ENCODE measurements around the gene ANGPTL8.

ANGPTL8 gene

DNA sequence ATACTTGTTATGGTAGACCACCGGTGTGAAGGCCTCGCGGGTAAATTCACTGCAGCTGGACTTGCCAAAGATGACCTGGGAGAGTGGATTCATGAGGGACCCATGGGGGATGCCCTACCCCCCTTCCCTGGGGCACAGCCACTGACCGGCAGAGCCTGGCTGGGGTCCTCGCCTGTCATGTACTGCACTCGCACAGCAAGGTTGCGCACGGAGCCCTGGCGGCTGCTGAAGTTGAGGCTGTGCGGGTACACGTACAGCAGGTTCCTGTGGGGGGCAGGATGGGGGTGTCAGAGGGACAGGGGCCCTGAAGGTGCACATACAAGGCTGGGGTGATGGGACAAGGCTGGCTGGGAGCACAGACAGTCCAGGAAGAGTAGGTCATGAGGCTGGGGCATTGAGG lies 1.4 kb upstream of the ANGPTL8 start:
- no peak for DNase-seq

DNA sequence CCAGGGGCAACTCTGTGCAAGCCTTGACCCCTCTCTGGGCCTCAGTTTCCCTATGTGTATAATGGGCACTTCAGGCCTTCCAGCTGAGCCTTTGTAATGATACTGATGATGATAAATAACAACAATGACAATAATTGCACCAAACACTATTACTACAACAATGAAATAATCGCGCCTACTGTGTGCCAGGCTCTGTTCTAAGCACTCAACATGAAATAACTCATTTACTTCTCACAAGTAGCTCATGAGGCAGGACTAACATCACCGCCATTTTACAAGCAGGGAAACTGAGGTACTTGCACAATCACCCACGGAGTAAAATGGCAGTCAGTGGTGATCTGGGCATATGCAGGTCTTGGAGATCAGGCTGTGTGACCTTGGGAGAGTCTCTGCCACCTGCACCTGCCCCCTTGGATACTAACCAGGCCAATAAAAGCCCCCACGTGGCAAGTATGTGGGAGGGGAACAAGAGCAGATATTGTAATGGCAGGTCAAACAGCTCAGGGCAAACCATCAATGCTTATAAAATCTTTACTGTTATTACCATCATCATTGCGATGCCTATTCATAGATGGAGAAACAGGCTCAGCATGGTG lies 540 bp upstream of the ANGPTL8 start:
- no peak for DNase-seq

DNA sequence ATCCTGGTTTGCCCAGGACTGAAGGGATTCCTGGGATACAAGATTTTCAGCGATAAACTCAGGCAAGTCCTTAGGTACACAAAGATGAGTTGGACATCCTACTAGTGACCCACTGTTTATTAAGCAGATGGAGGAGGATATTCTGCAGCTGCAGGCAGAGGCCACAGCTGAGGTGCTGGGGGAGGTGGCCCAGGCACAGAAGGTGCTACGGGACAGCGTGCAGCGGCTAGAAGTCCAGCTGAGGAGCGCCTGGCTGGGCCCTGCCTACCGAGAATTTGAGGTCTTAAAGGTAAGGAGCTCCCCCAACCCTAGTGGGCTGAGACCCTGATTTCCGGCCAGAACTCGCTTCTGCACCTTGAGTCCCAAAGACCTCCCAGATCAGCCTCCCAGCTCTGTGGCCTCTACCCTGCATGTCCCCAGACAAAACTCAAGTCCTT lies 607 bp downstream of the ANGPTL8 start:
- no peak for DNase-seq

DNA sequence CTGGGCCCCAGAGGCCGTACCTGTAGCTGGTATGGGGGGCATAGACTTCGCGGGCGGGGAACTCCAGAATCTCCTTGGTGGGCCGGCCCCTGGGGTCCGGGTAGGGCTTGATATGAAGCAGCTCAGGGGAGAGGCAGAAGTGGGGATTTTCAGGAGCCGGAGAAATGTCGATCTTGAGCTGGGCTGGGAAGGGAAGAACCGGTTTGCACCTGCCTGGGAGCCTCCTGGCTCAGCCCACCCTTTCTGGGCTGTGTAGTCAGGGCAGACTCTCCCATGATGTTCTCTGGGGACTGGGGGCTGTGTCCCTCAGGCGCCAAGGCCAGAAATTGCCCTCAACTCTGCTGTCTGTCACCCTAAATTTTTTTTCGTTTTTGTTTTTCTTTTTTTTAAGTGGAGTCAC lies 2.6 kb downstream of the ANGPTL8 start:
- no peak for DNase-seq

- DNase-seq: peak; percentile 89
Measured at GRCh38 chr19:11242864-11243797, 3.7 kb downstream of the ANGPTL8 start.

- DNase-seq: no peak
Measured at GRCh38 chr19:11243798-11244169, 4.4 kb downstream of the ANGPTL8 start.

- DNase-seq: no peak
Measured at GRCh38 chr19:11244846-11245589, 5.6 kb downstream of the ANGPTL8 start.

DNA sequence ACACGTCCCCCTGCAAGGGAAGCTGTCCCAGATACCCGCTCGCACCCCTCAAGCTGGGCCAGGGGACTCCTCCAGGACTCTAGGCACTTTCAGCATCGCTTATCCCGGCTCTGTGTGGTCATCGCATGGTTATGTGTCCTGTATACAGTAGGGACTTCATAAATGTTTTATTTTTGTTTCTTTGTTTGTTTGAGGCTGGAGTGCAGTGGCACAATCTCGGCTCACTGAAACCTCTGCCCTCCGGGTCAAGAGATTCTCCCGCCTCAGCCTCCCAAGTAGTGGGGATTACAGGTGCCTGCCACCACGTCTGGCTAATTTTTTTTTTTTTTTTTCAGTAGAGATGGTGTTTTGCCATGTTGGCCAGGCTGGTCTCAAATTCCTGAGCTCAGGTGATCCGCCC lies 7.5 kb downstream of the ANGPTL8 start:
- DNase-seq: no peak

GRCh38 chr19:11247391-11247790 lies 8.0 kb downstream of the ANGPTL8 start:
- no peak for DNase-seq

DNA sequence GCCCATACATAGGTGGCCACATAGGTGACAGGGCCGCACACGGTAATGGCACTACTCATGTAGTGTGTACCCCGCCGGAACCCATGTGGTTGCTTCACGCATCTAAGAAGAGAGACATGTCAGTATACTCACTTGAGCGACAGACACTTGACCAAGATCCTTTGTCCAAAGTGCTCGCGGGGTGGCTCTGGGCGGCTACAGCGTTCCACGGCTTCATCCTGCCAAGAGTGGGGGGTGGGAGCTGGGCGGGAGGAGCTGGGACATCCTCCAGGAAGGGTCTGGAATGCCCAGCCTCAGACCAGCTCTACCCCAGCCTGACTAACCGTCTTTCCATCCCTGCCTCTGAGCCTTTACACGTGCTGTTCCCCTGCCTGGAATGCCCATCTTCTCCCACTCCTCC lies 8.5 kb downstream of the ANGPTL8 start:
- DNase-seq: no peak

GRCh38 chr19:11248852-11249251 lies 9.4 kb downstream of the ANGPTL8 start:
- DNase-seq: no peak

GRCh38 chr19:11251217-11251616 lies 11.8 kb downstream of the ANGPTL8 start:
- DNase-seq: no peak

DNA sequence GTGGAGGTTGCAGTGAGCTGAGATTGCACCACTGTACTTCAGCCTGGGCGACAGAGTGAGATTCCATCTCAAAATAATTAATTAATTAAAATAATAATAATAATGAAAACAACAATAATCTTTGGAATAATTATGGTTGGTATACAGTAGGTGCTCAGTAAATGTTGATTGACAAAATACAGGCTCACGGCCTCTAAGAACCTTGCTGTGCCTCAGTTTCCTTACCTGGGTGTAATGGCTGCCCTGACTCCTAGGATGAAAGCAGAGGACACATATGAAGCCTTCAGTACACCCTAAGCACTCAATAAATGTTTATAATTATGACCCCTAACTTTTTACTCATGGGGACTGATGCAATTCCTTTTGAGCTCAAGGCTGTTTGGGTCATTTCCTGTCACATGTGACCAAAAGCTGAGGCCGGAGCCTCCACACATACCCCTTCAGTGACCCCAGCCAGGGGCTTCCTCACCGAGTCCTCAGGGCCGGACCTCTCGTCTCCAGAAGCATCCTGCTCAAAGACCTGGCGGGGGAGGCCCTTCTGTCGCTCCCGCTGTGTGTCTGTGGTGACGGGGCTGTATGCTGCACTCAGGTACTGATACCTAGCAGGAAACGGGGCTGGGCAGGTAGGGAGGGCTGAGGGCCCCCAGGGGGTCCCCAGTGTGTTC lies 12.4 kb downstream of the ANGPTL8 start:
- no peak for DNase-seq

- no peak for DNase-seq
Measured at GRCh38 chr19:11252665-11253355, 13.4 kb downstream of the ANGPTL8 start.

DNA sequence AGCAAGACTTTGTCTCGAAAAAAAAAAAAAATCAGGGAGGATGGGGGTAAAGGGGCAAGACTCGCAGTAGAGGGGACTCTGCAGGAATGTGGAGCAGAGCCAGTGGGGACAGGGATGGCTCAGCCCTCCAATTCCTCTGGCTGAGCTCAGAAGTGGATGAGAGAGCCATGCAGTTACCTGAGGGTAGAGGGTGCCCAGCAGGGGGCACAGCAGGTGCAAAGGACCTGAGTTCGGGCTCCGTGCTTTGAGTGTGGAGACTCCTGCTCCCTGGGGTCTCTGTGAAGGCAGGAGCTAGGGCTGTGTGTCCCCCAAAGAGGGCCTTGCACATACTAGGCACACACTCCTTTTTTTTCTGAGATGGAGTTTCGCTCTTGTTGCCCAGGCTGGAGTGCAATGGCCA lies 15.2 kb downstream of the ANGPTL8 start:
- DNase-seq: no peak

DNA sequence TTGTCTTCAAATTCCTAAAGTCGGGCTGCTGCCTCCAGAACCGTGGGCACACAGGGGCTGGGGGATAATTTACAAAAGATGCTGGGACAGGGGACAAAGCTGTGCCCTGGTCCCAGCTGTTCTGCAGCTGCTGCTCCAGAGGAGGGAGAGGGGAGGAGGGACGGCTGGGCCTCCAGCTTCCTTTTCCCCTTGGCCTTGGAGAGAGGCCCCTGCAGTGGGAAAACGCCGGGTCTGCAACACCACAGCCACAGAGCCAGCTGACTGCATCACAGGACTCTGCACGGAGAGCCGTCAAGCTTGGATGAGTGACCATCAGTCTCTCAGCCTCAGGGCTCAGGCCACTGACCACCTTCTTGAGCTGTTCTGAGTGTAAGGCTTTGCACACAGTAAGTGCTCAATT lies 16.8 kb downstream of the ANGPTL8 start:
- DNase-seq: no peak

DNA sequence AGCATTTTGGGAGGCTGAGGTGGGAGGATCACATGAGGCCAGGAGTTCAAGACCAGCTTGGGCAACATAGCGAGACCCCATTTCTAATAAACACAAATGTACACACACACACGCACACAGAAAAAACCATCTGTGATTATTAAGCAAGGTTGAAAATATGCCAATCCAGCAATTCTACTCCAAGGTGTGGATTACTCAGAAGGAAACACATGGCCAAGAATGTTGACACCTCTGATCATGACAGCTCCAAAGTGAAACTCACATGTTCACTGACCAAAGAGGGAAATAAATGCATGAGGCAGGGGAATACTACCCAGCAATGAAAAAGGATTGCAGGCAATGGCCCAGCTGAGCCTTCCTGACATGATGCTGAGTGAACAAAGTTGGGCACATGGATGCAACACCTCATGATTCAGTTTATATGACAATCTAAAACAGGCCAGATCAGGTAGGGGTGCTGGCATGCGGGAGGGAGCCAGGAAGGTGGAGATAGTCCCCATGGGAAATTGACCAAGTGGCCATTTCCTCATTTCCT lies 18.5 kb downstream of the ANGPTL8 start:
- DNase-seq: no peak

- no peak for DNase-seq
Measured at GRCh38 chr19:11260996-11261395, 21.6 kb downstream of the ANGPTL8 start.

GRCh38 chr19:11261431-11261970 lies 22.1 kb downstream of the ANGPTL8 start:
- DNase-seq: no peak

DNA sequence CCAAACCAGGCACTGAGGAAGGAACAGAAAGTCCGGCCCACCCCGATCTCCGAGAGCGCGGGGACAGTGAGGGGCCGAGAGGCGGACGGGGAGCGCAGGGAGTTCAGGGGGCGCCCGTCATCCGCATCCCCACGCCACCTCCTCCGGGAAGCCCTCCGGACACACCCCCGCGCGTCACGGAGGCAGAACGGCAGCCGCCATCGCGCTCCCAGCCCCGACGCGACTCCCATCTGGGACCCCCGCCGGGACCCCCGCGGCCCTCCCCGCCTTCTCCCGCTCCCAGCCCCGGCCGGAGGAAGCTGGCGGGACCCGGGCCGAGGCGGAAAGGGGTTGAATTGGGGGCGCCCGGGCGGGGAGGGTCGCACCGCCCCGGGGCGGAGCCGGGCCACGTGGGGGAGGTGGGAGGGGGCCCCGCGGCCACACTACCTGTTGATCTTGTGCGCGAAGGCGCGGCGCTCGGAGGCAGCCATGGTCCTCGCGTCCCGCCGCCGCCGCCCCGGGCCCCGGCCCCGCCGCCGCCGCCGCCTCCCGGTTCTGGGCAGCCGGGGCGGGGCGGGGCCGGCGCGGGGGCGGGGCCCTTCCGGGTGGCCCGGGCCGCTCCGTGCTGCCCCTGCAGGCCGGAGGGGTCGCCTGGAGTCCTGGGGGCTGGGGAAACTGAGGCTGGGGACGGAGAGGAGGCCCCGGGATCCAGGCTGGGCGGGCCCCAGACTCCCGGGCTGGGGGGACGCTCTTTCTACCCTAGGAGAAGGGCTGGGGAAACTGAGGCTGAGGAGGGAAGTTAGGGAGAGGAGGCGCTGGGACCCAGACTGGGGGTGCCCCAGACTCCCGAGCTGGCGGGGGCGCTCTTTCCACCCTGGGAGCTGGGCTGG lies 22.8 kb downstream of the ANGPTL8 start, which contains the start of gene DOCK6:
TSS of gene DOCK6 (minus strand) at position 554 of the 869 bp plus-strand sequence. CDS start at position 470, 84 bp downstream.
- DNase-seq: no peak

DNA sequence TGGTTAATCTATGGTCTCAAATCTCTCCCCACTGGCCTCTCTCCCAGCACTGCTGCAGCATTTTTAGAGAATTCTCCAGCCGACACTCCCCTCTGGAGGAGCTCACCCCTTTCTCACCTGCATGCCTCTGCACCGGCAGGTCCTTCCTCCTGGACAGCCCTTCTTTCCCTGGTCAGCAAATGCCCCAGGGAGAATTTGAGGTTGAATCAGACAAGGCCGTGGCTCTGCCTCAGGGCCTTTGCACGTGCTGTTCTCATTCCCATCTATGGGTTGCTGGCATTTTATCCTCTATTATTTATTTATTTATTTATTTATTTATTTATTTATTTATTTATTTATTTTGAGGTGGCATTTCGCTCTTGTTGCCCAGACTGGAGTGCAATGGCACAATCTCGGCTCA lies 24.3 kb downstream of the ANGPTL8 start:
- DNase-seq: no peak
